Amniotic epithelial cell (primary cell): ENCODE data around the gene RALGAPA2.
"Not testable (repeated sequence)": the region's sequence is repeated elsewhere in the genome, so short reads cannot be mapped to it uniquely, and the experiment has no call there.

Source experiments
- DNase-seq: peaks from one replicate; pipeline ENCODE4 v3.0.0-alpha.2; 2010; ENCODE audit warnings: low read depth

The RALGAPA2 gene

DNA sequence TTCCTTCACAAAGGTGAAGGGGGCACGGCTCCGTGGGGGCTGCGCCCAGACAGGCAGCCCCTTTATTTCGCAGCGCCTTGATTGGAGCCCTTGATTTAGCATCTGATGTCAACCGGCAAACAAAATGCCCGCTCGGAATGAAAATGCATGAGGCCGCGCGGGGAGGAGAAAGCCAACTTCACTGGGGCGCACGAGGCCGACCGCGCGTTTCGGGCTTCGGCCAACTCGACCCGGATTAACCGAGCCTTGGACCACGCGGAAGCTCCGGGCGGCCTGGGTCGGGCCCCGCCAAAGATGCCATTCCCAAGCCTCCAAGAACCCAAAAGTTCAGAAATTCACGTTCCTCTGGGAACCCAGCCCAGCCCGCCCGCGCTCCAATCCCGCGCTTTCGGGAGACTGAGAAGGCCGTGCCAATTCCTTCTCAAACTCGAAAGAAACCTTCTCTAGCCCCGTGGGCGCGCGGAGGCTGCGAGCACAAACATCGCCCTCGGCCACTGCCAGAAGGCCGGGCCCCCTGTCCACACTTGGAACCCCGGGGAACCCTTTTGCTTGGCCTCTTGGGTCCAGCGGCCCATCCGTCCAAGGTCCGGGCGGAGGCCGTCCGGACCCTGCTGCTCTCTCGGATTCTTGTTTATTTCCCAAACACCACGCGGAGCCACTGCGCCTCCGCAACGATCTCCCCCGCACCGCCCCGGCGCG lies 345.4 kb downstream of the RALGAPA2 start:
- no peak for DNase-seq

DNA sequence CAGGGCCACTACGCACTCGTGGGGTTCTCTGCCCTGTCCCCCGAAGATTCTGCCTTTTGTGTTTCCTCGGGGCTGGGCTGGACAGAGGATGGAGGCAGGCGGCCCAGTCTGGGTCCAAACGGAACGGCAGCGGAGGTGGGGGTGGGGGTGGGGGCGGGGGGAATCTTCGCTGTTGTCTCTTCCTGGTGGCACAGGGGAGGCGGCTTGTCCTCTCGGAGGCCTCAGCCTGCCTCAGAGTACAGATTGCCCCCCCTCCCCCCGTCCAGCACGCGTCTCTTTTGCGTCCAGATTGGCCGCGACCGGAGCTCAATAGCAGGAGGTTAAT lies 345.9 kb downstream of the RALGAPA2 start:
- DNase-seq: no peak

DNA sequence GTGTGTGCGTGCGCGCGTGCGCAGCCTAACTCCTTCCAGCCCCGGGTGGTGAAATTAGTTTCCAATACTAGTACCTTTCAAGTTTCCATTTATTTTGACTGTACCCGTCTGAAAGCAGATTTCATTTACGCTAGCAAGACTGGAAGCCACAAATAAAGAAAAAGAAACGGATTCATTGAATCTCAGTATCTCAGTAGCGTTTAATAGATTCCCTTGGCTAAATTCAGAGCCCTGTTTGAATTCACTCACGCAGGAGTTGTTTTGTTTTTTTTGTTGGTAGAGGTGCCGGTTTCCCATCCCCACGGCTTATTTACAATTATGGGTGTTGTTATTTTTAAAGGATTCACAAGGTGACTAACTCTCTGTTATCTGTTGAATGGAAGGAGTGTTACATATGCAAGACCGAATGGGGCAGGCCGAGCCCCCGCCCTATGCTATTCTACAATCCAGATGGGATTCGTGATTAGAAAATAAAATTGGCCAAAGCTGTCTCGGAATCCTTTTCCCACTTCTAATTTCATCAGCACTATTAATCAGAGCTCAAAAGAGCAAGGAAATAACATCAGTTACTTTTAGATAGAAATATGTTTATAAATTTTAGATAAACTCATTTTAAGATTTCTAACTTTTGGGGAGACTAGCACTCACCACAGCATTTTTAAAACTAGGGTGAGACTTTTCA lies 346.8 kb downstream of the RALGAPA2 start:
- no peak for DNase-seq

DNA sequence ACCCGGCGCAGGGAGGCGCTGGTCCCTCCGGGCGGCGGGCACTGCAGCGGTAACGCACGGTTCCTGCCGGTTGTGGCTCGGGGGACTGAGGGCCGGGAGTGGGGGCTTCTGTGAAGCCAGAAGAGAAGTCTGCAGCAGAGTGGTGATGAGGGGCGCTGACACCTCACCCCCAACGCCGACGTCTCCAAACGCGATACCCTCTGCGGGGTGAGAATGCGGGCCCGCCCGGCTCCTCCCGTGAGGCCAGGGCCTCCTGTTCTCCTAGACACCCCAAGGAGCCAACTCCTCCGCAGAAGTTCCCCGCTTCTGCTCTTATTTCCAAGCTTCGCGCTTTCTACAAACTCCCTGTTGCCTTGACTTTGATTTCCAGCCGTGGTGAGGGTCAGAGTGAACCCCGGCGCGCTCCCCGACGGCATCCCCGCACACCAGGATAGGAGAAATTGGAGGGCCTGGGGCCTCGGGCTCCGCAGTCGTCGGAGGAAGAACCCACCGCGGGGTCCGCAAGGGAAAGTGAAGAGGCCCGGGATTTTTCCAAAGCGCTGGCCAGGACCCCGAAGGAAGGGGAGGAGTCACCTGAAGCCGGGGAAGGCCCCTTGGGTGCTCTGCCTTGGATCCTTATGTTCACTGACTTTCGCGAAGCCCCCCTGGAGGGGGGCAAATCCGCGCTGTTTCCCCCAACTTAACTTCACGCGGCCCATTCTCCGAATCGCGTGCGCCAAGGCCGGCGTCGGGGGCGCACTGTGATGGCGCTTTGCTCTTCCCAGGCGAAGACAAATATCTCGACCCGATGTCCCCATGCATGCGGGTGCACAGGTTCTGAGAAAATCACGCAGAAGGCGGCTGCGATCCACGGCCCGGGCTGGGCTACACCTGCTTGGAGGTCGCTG lies 347.6 kb downstream of the RALGAPA2 start:
- DNase-seq: no peak

DNA sequence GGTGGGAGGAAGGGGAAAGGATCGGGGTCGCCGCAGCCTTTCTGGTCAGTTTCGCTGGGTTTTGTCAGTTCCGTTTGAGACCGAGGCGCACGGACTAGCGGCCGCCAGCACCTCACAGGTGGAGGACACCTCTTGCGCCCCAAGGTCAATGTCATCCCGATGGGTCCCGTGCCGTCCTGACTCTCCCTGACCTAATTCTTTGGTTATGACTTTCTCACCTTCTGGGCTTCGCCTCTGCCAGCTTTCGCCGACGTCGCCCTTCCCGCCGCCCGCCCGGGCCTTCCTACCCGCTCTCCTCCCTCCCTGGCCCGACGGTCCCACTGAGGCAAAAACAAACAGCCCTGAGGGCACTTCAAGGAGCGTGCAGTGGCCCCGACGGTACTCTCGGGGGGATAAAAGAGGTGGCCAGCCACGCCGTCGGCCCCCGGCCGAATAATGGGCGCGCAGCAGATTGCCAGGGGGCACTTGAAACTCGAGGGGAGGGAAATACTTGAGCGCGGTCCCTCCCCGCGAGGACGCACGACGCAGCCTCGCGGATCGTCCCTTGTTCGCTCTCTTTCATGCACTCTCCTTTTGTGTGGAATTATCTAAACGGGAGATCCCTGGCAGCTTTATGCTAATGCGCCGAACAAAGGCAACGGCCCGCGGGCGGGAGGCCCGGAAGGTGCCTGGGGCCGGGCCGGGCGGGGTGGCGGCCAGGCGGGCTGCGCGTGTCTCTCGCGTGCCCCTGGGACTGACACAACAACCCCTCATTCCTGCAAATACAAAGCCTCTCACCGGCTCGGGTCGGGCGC lies 348.4 kb downstream of the RALGAPA2 start:
- DNase-seq: no peak

DNA sequence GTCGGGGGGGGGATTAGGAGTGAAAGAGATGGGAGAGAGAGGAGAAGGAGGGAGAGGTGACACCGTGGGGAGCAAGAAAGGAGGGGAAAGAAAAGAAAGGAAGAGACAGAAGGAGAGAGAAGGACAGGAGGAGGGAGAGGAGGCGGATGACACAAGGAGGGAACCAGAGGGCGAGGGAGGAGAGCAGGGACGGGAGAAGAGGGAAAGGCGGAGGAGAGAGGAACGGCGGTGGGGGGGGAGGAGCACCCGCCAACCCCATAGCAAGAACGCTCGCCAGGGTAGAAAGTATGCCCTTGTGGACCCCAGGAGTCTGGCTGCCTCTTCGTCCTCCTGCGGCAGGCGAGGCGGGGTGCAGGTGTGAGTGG lies 349.0 kb downstream of the RALGAPA2 start:
- DNase-seq: no peak

- no peak for DNase-seq
These were observed 349.5 kb downstream of the RALGAPA2 start for GRCh38 chr20:20362774-20363433.

- peak; percentile 45 for DNase-seq
These were observed 352.0 kb downstream of the RALGAPA2 start for GRCh38 chr20:20360464-20360863.

GRCh38 chr20:20359628-20360027 lies 352.8 kb downstream of the RALGAPA2 start:
- DNase-seq: no peak

DNA sequence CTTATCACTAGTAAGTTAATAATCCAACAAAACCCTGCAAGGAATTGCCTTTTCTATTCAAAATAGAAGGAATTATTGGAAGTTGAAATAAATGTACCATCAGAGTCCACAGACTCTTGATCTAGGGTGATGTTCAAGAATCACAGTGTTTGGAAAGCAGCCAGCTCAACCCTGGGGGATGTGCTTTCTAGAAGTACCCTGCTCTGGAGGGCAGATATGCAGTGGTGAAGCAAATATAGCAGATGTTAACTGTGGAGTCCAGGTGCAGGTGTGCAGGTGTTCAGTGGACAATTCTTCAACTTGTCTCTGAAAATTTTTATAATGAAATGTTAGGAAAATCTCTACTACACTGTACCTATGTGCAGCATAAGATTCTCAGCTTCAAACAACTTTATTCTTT lies 353.6 kb downstream of the RALGAPA2 start:
- DNase-seq: no peak

DNA sequence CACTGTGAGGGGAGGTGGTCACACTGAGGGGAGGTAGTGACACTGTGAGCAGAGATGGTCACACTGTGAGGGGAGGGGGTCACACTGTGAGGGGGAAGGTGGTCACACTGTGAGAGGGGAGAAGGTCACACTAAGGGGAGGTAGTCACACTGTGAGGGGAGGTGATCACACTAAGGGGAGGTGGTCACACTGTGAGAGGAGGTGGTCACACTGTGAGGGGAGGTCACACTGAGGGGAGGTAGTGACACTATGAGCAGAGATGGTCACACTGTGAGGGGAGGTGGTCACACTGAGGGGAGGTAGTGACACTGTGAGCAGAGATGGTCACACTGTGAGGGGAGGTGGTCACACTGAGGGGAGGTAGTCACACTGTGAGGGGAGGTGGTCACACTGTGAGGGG lies 356.9 kb downstream of the RALGAPA2 start:
- not testable (repeated sequence) for DNase-seq

DNA sequence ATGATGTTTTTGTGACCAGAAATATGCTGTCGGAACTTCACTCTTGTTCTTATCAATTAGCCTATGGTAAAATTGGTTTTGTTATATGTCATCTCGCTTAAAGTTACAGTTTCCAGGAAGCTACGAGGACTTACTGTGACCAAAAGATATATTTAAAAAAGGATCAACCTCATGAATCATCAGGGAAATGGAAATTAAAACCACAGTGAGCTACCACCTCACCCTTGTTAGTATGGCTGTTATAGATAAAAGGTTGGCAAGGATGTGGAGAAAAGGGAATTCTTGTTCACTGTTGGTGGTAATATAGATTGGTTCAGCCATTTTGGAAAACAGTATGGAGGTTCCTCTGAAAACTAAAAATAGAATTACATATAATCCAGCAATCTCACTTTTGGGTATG lies 358.9 kb downstream of the RALGAPA2 start:
- DNase-seq: no peak

DNA sequence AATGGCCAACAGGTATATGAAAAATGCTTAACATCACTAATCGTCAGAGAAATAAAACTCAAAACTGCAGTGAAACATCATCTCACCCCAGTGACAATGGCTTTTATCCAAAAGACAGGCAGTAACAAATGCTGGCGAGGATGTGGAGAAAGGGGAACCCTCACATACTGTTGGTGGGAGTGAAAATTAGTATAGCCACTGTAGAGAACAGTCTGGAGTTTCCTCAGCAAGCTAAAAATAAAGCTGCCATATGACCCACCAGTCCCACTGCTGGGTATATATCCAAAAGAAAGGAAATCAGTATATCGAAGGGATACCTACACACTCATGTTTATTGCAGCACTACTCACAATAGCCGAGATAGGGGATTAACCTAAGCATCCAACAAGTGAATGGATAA lies 368.0 kb downstream of the RALGAPA2 start:
- no peak for DNase-seq

DNA sequence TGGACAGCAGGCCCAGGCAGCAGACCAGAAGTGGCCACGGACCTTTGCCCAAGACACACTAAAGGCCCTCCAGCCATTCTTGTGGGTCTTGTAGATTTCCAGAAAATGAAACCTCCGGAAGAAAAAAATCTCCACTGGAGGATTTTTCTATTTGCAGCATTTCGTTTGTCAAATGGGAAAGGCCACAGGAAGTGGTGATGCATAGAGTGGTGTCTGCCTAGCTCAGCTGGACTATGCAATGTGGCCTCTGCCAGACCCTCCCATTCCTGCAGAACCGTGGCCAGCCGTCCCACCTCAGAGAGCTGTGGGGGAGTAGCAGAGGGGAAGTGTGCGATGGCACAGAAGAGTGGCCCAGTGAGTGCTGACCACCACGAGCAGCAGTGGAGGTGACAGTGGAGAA lies 368.5 kb downstream of the RALGAPA2 start:
- no peak for DNase-seq
